ENCODE results near the gene ANO5. TPM values are rescaled to one million over a fixed set of nuclear protein-coding genes. Genes with fewer than 3 reads are reported as not detected.

The ANO5 gene
- total RNA-seq, 1 experiment from 2014 or later = 3.4 TPM

GRCh38 chr11:22216940-22217339 lies 24.1 kb downstream of the ANO5 start:
- Histone ChIP-seq H3K18ac (ENCODE audit: insufficient read length, low read depth, low read length) (no peak overlapping the region), H3T11ph (ENCODE audit: low read length) (no peak overlapping the region), H3K27ac (ENCODE audit: insufficient read length, low read depth, low read length) (no peak overlapping the region), H2AK5ac (ENCODE audit: insufficient read length, low read length) (no peak overlapping the region), H3K4me1 (ENCODE audit: insufficient read depth, low read length) (no peaks in the 10 kb centered on the region), H3K27me3 (ENCODE audit: insufficient read depth, low read length) (no peaks in the 10 kb centered on the region), H3K23me2 (ENCODE audit: insufficient read length, low read depth, low read length, poor library complexity, severe bottlenecking) (no peaks in the 10 kb centered on the region), H3K79me1 (ENCODE audit: insufficient read depth, low read depth, low read length, poor library complexity, severe bottlenecking) (no peaks in the 10 kb centered on the region), H2AFZ (ENCODE audit: low read length) (no peak overlapping the region), H2BK12ac (ENCODE audit: insufficient read length, low read depth, low read length) (no peak overlapping the region), H2BK15ac (ENCODE audit: low read depth, low read length) (no peak overlapping the region), H3K9ac (ENCODE audit: extremely low read depth, insufficient read length, low read length) (no peak overlapping the region), H4K8ac (replicated peaks; ENCODE audit: insufficient read length, low read depth, low read length) (no peak overlapping the region), H4K20me1 (ENCODE audit: control insufficient read depth, insufficient read depth, insufficient read length) (no peaks in the 10 kb centered on the region), H3K4ac (ENCODE audit: low read depth, low read length) (no peak overlapping the region), H3K79me2 (ENCODE audit: insufficient read depth, low read length) (no peaks in the 10 kb centered on the region), H3K4me2 (ENCODE audit: insufficient read depth, insufficient read length, low read length) (no peak overlapping the region), H4K91ac (ENCODE audit: insufficient read length, low read depth, low read length) (no peak overlapping the region), H3K14ac (ENCODE audit: insufficient read depth, low read length) (no peak overlapping the region), H2BK120ac (ENCODE audit: low read depth, low read length, poor library complexity, severe bottlenecking) (no peak overlapping the region), H3K23ac (ENCODE audit: insufficient read length, low read depth, low read length) (no peak overlapping the region), H2BK5ac (ENCODE audit: insufficient read length, low read length) (no peak overlapping the region), H3K56ac (ENCODE audit: insufficient read length, low read depth, low read length) (no peak overlapping the region), H4K5ac (ENCODE audit: insufficient read length, low read depth, low read length) (no peak overlapping the region), H3K9me3 (ENCODE audit: control insufficient read depth, low read depth, low read length) (no peaks in the 10 kb centered on the region), H2BK20ac (ENCODE audit: low read depth, low read length, poor library complexity, severe bottlenecking) (no peak overlapping the region)
- Mint-ChIP-seq H3K27me3 (ENCODE audit: low read depth) (no peaks in the 10 kb centered on the region), H3K36me3 (ENCODE audit: insufficient read depth in 1 of 3, low read depth in 3 of 3) (no peaks in the 10 kb centered on the region), H3K9me3 (no peaks in the 10 kb centered on the region), H3K27ac (no peak overlapping the region), H3K4me3 (no peak overlapping the region), H3K4me1 (no peaks in the 10 kb centered on the region)
- no peak for DNase-seq
- TF ChIP-seq, protein P1, sequence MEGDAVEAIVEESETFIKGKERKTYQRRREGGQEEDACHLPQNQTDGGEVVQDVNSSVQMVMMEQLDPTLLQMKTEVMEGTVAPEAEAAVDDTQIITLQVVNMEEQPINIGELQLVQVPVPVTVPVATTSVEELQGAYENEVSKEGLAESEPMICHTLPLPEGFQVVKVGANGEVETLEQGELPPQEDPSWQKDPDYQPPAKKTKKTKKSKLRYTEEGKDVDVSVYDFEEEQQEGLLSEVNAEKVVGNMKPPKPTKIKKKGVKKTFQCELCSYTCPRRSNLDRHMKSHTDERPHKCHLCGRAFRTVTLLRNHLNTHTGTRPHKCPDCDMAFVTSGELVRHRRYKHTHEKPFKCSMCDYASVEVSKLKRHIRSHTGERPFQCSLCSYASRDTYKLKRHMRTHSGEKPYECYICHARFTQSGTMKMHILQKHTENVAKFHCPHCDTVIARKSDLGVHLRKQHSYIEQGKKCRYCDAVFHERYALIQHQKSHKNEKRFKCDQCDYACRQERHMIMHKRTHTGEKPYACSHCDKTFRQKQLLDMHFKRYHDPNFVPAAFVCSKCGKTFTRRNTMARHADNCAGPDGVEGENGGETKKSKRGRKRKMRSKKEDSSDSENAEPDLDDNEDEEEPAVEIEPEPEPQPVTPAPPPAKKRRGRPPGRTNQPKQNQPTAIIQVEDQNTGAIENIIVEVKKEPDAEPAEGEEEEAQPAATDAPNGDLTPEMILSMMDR (conservative IDR thresholded peaks at IDR 0.05) = no peak

Data from H9 (cell line).